Cardiac muscle cell (in vitro differentiated cells and primary cell): Measurements from ENCODE around the gene AFF1. TPM values are rescaled to one million over a fixed set of nuclear protein-coding genes. Genes with fewer than 3 reads are reported as not detected.

Source experiments
- DNase-seq, 2 donors: peaks; one replicate each; pipeline versions ENCODE4 v3.0.0 to v3.0.0-alpha.2; 2010 to 2017; ENCODE audit warnings: low read depth in 1 of 2, low spot score in 1 of 2
- H3K27ac ChIP-seq: fragments of 200-600 bp; sonication (generic); 2 replicates; pipeline ENCODE4 v1.5.1; 2016
- H3K27me3 ChIP-seq: fragments of 200-600 bp; sonication (generic); 2 replicates; pipeline ENCODE4 v1.6.0; 2016; ENCODE audit warnings: control low read depth
- H3K36me3 ChIP-seq: fragments of 200-600 bp; sonication (generic); 2 replicates; pipeline ENCODE4 v1.5.1; 2016; ENCODE audit warnings: control low read depth
- H3K4me1 ChIP-seq: fragments of 200-600 bp; sonication (generic); 2 replicates; pipeline ENCODE4 v1.8.1; 2017; ENCODE audit warnings: low read depth, mild to moderate bottlenecking, mixed run types
- H3K4me3 ChIP-seq: fragments of 200-600 bp; sonication (generic); 2 replicates; pipeline ENCODE4 v1.5.1; 2016; ENCODE audit warnings: mild to moderate bottlenecking
- H3K9me3 ChIP-seq: fragments of 200-600 bp; sonication (generic); 2 replicates; pipeline ENCODE4 v1.5.1; 2017; ENCODE audit warnings: low read depth, mild to moderate bottlenecking, control low read depth
- CTCF ChIP-seq: IDR thresholded peaks from 2 replicates; pipeline ENCODE4 v1.5.1; 2012; ENCODE audit warnings: low read depth, mild to moderate bottlenecking, low read length
- polyA plus RNA-seq: library from polyadenylated mRNA; unstranded; fragments of >200 nt; fragmentation: Nextera tagmentation; extraction: Ambion mirVana; gene quantifications from 2 replicates; pipeline ENCODE4 v1.2.1, GENCODE V29; 2016
- total RNA-seq: library from RNA; depleted of rRNA; stranded (reverse); fragments of >200 nt; gene quantifications from 2 replicates; pipeline ENCODE4 v1.2.3, GENCODE V29; 2016

AFF1 gene
- total and polyA plus RNA-seq, 2 experiments from 2014 or later, result 26.3 to 45.0 TPM

- peak in 1 of 2 donors; percentile 76 for DNase-seq
- no peaks in the 10 kb centered on the region for H3K36me3 ChIP-seq
- no peak for TF ChIP-seq CTCF
- H3K27ac ChIP-seq, result no peak overlapping the region
- H3K9me3 ChIP-seq, result no peaks in the 10 kb centered on the region
- no peaks in the 10 kb centered on the region for H3K27me3 ChIP-seq
- no peak overlapping the region for H3K4me3 ChIP-seq
- peaks cover 64% of the 10 kb centered on the region for H3K4me1 ChIP-seq
Measured at GRCh38 chr4:87041141-87041540, 106.3 kb downstream of the AFF1 start.

GRCh38 chr4:87042221-87042620, 107.4 kb downstream of the AFF1 start:
- H3K4me1 ChIP-seq, result peaks cover 55% of the 10 kb centered on the region
- H3K27ac ChIP-seq, result no peak overlapping the region
- no peak for TF ChIP-seq CTCF
- no peaks in the 10 kb centered on the region for H3K9me3 ChIP-seq
- DNase-seq, result no peak
- no peaks in the 10 kb centered on the region for H3K36me3 ChIP-seq
- no peak overlapping the region for H3K4me3 ChIP-seq
- H3K27me3 ChIP-seq, result no peaks in the 10 kb centered on the region

- DNase-seq, result no peak
- H3K4me3 ChIP-seq, result no peak overlapping the region
- peaks cover 48% of the 10 kb centered on the region for H3K4me1 ChIP-seq
- H3K27me3 ChIP-seq, result no peaks in the 10 kb centered on the region
- peaks cover 3% of the 10 kb centered on the region for H3K36me3 ChIP-seq
- H3K9me3 ChIP-seq, result no peaks in the 10 kb centered on the region
- TF ChIP-seq CTCF, result no peak
- H3K27ac ChIP-seq, result peak overlapping the region; percentile 78
Measured at GRCh38 chr4:87042986-87043820, 108.4 kb downstream of the AFF1 start.

GRCh38 chr4:87044511-87045233, 109.9 kb downstream of the AFF1 start:
- Histone ChIP-seq H3K27me3 (no peaks in the 10 kb centered on the region), H3K36me3 (peaks cover 3% of the 10 kb centered on the region), H3K27ac (peak overlapping the region; percentile 78), H3K9me3 (no peaks in the 10 kb centered on the region), H3K4me3 (no peak overlapping the region), H3K4me1 (peaks cover 51% of the 10 kb centered on the region)
- no peak for DNase-seq
- TF ChIP-seq CTCF, result no peak

- Histone ChIP-seq H3K4me3 (no peak overlapping the region), H3K27me3 (no peaks in the 10 kb centered on the region), H3K36me3 (peaks cover 3% of the 10 kb centered on the region), H3K27ac (peak overlapping the region; percentile 78), H3K9me3 (no peaks in the 10 kb centered on the region), H3K4me1 (peaks cover 51% of the 10 kb centered on the region)
- no peak for DNase-seq
- TF ChIP-seq CTCF, result no peak
Measured at GRCh38 chr4:87045234-87045558, 110.4 kb downstream of the AFF1 start.
